ELF-1 (cell line): Measurements from ENCODE around the gene KRTAP5-1.

Source experiments
- DNase-seq: peaks from one replicate; pipeline ENCODE4 v3.0.0-alpha.2; 2016; ENCODE audit warnings: low read depth, low spot score

KRTAP5-1 gene

DNA sequence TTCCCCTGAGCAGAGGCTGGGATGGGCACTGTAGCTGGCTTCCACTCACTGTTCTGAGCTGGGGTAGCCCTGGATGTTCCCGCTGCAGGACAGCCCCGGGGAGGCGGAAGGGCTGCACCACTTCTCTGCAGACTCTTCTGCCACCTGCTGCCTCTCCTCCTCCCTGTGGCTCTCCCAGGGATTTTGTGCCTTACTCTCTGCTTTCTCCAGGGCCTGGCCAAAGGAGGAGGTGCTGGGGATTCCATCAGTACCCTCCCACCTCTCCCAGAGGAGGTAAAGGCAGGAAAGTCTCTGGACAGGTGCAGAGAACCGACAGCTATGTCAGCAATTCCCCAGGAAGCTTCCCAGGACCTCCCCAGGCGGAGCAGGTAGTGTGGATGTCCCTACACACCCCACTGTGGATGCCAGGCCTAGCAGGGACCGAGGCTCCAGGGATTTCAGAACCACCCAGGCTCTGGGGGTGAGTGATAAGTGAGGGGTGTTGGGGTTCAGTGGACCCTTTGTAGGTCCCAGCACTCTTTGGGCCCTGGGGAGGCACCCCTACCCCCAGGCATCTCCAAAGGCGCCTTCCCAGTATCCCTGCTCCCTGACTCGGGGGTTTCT lies 24.3 kb downstream of the KRTAP5-1 start:
- DNase-seq: peak; percentile 19

DNA sequence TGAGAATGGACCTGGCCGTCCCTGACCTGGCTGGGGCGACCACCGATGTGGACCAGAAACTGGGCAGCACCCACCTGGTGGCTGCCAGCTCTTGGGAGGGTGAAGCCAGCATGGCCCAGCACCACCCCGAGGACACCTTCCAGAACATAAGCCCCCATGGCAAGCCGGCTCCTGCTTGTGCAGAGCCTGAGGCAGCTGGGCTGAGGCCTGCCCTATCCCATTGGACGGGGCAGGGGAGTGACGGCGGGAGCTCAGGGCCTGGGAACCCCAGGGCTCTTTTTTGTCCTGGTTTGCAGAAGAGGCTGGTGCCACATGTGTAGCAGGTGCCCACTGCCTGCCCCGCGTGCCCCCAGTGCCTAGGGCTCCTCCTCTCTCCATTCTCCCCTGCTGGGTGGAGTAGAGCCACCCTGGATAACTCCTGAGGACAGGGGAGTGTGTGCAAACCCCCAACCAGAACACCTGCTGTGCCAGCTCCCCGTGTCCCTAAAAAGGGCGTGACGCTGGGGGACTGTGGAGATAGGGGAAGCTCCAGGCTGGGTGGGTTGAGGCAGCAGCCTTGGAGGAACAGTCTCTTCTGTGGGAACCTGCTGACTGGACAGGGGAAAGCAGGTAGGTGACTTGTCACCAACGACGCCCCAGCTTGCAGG lies 25.0 kb downstream of the KRTAP5-1 start:
- no peak for DNase-seq

DNA sequence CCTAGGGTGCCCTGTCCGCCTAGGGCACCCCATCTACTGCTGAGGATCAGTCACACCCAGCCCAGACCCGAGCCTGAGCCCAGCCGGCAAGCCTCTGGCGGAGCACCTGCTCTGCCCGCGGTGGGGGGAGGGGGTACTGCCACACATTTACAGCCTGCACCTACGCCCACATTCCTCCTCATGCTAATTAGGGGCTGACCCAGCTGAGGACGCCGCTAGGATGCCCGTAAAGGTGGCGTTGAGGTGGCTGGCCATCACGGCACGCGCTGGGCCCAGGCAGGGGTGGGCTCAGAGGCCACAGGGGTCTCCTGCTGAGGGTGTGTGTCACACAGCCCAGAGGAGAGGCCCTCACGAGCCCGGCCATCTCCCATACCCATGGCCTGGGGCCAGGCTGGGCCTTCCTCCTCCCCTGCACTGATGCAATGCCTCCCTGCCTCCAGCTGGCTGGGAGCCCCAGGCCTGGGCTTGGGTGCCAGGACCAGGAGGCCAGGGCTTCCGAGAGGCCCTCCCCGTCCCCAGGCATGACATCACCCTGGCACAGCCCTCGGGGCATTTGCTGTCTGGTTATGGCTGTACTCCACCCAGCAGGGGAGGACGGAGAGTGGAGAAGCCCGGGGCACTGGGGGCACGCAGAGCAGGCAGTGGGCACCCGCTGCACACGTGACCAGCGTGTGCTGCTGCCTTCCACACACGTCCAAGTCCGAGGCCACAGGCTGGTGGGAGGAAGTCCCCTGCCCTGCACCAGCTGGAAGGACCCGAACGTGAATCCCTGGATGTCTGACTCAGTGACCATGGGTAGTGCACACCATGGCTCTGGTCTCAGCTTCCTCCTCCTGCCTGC lies 25.8 kb downstream of the KRTAP5-1 start:
- peak; percentile 54 for DNase-seq

DNA sequence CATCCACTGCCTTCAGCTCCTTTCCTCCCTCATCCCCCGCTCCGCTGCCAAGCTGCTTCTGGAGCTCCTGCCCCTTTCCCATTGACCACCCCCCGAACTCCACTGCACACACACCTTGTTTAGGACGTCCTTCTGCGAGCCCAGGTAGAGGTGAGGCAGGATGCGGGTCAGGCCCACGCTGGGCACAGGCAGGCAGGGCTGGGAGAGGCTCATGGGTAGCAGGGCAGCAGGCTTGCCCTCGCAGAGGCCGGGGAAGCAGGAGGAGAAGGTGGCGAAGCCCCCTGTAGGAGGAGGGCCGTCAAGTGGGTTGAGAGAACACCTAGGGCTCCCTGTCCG lies 26.3 kb downstream of the KRTAP5-1 start:
- DNase-seq: no peak

DNA sequence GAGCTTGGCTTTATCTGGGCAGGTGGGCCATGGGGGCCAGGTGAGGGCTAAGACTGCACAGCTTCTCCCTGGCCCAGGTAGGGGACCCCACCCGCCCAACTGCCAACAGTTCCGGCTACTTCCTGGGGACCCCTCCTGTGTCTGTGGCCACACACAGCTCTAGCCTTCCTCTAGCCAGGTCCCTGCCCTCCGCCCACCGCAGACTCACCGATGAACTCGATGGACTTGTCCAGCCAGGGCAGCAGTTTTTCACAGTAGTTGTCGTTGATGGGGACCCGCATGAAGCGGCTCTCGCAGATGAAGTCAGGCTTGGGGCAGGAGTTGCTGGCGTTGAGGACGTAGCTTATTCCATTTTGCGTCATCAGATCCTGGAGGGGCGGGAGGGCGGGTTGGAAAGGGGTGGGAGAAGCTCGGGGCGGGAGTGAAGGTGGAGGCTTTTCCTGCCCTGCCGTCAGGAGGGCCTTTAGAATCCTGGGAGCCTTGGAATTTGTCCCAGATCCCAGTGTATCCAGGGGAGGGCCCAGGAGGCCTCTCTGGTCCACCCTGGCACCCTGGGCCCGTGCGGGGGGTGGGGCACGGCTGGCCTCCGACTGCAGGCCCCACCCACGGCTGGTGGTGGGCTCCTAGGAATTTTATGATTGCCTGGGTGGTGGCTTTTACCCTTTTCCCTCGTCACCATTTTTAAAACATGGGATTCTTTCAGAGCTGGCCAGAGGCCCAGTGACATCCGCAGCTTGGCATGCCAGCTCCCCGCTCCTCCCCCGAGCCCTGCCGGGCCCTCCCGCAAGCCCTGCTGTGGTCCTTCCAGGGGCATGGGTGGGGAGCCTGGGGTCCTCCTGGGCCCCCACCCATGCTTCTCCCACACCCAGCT lies 26.9 kb downstream of the KRTAP5-1 start:
- peak; percentile 10 for DNase-seq

DNA sequence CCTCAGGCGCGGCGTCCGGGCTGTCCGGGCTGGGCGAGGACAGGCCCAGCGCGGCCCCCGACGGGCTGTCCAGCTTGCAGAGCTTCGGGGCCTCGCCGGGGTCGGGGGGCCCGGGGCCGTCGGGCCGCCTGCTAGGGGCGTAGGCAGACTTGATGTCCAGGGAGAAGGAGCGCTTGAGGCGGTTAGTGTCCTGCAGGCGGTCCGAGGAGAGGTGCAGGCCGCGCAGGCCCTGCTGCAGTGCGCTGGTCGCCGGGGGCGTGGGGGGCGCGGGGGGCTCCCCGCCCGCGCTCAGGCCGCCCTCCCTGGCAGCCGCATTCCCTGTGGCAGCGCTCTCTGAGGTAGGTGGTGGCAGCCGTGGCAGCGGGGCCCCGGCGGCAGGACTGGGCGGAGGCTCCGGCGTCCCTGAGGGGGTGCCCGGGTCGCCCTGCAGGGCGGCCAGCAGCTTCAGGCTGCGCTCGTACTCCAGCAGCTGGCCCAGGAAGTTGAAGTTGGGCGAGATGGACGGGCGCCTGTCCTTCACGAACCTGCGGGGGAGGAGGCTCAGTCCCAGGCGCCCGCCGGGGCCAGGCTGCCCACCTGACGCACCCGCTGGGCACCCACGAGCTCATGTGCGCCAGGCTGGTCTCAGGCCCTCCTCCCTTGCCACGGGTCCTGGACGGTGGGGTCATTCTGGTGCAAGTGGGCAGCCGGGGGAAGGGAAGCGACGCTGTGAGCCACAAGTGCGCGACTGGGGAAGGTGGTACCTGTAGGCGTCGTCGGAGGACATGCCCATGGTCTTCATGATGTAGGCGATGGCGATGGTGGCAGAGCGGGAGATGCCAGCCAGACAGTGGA lies 27.8 kb downstream of the KRTAP5-1 start:
- no peak for DNase-seq

GRCh38 chr11:1556278-1556902 lies 28.7 kb downstream of the KRTAP5-1 start:
- no peak for DNase-seq

GRCh38 chr11:1555713-1556153 lies 29.4 kb downstream of the KRTAP5-1 start:
- no peak for DNase-seq

DNA sequence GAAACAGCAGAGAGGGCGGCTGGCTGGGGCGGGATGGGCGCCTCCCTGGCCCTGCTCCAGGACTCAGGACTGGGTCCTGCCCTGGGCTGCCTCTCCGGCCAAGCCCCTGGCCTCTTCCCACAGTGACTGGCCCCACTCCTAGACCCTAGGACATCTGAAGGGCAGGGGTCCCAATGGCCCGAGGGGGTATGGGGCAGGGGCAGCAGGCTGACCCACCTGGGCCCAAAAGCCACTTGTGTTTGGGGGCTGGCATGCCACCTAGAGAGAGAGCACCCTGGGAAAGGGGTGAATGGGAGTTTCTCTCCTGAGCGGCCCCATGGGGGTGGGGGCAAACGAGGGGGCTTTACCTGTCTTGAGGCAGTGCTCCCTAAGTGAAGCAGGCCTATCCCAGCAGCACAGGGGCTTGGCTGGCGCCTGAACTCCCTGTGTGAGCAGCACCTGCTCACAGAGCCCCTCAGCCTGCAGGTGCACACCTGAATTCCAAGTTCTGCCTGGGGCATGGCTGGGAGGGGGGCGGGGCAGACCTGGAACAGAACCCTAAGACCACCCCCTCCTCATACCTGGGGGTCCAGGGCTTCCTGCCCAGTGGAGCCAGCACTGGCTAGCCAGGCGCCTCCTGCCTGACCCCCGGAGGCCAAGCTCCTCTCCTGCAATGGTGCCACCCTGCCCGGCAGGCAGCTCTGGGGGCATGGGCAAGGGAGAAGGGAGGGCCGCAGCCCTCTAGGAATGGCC lies 29.9 kb downstream of the KRTAP5-1 start:
- no peak for DNase-seq

DNA sequence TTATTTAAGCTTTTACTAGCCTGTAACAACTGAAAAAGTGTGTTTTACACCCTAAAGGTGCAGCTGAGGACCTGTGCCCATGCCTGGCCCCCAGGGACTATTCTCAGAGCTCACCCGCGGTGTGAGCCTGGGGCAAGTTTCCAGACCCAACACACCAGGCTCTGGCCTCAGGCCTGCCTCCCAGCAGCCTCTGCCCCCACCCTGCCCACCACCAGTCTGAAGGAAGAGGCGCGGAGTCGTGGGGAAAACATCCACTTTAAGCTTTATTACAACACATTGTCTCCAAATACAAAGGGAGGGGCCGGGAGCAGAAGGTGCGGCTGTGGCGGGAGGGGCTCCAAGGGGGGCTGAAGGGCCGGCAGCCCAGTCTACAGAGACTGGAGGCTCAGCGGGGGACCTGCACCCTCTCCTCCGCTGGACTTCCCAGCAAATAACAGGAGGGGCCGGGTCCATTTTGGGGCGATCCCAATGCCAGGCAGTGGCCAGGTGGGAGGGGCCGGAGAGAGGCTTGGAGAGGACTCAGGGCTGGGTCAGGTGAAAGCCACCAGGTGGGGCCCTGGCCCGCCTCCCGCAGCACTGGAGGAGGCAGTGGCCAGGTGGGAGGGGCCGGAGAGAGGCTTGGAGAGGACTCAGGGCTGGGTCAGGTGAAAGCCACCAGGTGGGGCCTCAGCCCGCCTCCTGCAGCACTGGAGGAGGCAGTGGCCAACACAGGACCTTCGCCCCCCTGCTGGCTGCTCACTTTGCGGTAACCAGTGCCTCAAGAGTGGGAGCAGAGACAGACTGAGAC lies 31.1 kb downstream of the KRTAP5-1 start:
- DNase-seq: peak; percentile 74

- no peak for DNase-seq
Observed at GRCh38 chr11:1549338-1550330, 35.4 kb downstream of the KRTAP5-1 start.

DNA sequence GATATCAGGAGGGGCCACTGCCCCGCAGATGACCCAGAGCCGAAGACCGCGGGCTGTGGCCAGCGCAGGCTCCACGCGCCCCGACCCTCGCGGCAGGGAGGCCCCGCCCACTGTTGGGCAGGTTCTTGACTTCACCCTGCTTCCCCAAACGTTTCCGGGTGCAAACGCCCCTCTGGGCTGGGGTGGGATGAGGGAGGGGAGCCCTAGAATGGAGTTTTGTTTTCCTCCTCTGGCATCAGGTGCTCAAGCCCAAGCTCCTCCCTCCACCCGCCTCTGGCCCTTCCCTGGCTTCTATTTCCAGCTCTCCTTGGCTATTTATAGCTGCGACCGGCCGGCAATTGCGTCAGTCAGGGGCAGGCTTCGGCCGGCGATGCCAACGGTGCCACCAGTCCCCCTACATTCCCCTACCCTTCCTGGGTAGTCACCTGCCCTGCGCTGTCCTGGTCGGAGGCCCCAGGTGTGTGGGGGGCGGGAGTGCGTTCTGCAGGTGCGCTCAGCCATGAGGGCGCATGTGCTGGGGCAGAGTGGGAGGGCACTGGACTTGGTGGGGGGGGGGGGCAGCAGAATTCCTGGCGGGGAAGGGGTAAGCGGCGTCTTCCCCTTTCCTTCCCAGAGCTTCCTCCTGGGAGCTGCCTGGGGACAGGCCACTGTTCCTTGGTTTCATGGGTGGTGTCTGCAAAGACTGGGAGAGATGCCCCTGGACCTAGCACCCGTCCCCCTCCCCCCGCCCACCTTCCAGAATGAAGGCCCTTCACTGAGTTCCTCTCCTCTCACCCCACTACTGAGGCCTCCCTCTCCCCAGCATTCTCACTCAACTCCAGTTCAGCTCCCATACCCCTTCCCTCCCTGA lies 36.6 kb downstream of the KRTAP5-1 start:
- DNase-seq: peak; percentile 44

DNA sequence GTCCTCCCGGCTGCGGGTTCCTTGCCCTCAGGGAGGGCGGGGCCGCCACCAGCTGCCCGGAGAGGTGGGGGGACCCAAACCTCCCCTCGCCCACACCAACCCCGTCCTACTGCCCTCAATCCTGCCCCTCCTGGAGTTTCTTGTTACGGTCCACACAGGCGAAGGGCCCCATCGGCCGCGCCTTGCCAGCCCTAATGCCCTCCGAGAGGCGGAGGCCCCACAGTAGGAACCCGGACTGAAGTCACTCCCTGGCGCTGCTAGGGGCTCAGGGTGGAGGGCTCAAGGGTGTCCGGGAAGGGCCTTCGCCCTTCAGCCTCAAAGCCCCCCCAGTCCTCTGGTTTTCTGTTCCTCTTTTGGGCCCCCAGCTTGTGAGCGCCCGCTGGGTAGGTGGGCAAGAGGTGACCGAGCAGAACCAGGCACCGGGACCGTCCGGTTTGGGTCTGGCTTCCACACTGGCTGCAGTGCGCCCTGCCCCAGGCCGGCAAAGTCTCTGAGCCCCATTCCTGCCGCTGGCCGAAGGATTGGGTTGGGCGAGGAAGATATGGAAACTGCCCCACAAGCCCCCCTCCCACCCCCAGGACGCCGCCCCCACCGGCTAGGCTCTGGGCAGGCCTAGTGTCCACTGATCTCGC lies 37.5 kb downstream of the KRTAP5-1 start:
- DNase-seq: no peak

DNA sequence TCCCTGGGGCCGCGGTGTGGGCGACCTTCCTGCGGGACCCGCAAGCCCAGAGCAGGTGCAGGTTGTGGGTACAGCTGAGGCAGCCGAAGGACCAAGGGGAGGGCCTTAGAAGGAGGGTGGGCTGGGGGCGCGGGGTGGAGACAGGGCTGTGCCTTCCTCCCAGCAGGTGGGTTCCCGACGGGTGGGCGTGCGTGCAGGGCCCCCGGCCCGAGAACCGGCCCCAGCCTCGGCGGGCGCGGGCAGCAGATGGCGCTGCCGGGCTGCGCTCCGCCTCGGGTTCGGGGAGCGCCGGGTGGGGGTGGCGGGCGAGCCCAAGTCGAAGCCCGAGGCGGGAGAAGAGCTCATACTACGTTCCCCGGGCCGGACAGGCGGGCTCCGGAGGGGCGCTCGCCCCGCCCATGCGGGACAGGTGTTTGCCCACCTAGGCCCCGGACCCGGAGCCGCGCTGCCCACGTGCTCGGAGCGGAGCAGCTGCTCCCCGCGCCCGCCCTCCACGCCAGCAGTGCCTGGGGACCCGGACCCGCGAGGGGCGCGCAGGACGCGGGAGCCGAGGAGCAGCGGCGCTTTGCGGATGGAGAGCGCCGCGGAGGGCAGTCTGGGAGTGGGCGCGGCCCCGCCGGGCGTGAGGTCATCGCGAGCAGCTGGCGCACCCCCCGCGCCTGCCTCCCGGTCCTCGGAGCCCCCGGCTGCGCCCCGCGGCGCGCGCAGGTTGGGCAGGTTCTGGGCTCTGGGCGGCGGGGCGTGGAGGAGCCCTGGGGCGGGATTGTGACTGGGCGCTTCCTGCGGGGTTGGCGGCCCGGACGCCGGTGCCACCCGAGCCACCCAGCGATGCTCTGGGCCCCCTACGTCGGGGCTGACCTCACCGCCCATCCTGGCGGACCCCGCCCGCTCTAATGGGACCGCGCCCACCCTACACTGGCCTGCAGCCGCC lies 38.3 kb downstream of the KRTAP5-1 start:
- DNase-seq: peak; percentile 54

DNA sequence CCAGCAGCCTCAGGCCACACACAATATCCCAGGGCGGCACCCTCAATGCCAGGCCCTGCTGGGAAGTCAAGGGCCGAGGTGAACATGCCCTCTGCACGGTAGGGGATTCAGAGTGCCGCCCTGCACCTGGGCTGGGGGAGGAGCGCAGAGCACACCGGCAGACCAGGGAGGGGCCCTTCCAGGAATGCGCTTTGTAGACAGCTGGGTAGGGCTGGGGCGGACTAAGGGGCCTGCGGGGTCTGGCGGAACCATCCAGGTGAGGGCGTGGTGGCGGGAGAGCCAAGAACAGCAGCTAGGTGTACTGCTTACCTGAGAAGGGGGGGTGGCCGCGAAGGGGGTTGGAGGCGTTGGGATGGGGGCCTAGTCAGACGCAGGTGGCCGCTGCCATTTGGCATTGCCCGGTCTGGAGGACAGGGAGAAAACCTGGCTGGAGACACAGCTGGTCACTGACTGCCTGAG lies 39.0 kb downstream of the KRTAP5-1 start:
- peak; percentile 51 for DNase-seq
